ENCODE results near the gene NTNG1. TPM values are rescaled to one million over a fixed set of nuclear protein-coding genes. Genes with fewer than 3 reads are reported as not detected.

The NTNG1 gene
- total RNA-seq, 6 donors from 2014 or later = 1.5 to 11.5 (median 6.8) TPM

DNA sequence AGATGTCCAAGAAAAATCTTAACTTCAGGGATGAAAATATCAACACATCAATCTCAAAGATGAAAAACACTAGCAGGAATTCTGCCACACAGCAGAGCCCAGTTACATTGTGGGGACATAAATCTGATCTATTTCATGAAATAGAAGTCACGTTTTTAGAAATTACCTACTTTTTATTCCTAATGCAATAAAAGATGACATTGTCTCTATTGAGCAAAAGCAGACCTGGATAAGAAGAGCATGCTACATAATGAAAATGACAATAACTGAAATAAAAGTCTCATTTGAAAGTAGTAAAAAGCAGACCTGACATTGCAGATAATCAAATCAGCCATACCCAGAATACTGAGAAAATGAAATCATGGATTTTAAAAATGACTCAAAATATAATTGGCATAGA, 156.8 kb downstream of the NTNG1 start:
- H3K9me3 ChIP-seq = no peaks in the 10 kb centered on the region
- 57 to 83% methylated on average over 1 of the region's 1 CpG for WGBS, 2 donors
- no peak for DNase-seq
- no peak overlapping the region for H3K4me3 ChIP-seq
- TF ChIP-seq EP300 (IDR thresholded peaks at IDR 0.05) = no peak
- no peak for ATAC-seq (ENCODE audit: low FRiP score in 2 of 2)
- no peak overlapping the region for H3K27ac ChIP-seq
- H3K36me3 ChIP-seq = no peaks in the 10 kb centered on the region
- no peaks in the 10 kb centered on the region for H3K27me3 ChIP-seq
- H3K4me1 ChIP-seq = no peaks in the 10 kb centered on the region

DNA sequence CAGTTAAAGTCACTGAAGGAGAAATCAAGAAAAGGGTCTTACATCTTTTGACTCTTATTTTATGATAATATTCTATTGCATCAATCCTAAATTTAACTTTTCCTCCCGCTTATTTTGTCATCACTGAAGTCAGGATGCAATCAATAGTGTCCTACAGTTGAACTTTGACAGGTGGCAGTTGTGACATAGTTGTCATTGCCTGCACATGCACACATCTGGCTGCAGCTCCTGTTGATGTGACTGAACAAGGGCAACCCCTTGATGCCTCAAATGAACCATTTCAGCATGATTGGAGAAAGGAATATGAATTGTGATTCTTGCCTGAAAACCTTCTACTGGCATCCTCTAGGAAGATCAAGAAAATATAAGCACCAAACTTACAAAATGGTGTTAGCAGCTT, 157.7 kb downstream of the NTNG1 start:
- Histone ChIP-seq H3K27me3 (no peaks in the 10 kb centered on the region), H3K36me3 (no peaks in the 10 kb centered on the region), H3K4me1 (no peaks in the 10 kb centered on the region), H3K9me3 (no peaks in the 10 kb centered on the region), H3K4me3 (no peak overlapping the region), H3K27ac (no peak overlapping the region)
- DNase-seq (no peak), ATAC-seq (ENCODE audit: low FRiP score in 2 of 2) (no peak)
- WGBS, 2 donors = 0 to 30% methylated on average over 1 of the region's 1 CpG
- TF ChIP-seq, protein P1, sequence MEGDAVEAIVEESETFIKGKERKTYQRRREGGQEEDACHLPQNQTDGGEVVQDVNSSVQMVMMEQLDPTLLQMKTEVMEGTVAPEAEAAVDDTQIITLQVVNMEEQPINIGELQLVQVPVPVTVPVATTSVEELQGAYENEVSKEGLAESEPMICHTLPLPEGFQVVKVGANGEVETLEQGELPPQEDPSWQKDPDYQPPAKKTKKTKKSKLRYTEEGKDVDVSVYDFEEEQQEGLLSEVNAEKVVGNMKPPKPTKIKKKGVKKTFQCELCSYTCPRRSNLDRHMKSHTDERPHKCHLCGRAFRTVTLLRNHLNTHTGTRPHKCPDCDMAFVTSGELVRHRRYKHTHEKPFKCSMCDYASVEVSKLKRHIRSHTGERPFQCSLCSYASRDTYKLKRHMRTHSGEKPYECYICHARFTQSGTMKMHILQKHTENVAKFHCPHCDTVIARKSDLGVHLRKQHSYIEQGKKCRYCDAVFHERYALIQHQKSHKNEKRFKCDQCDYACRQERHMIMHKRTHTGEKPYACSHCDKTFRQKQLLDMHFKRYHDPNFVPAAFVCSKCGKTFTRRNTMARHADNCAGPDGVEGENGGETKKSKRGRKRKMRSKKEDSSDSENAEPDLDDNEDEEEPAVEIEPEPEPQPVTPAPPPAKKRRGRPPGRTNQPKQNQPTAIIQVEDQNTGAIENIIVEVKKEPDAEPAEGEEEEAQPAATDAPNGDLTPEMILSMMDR (IDR thresholded peaks at IDR 0.05) = no peak
- TF ChIP-seq POLR2AphosphoS5 (IDR thresholded peaks at IDR 0.05) (no peak), EP300 (IDR thresholded peaks at IDR 0.05) (no peak)

DNA sequence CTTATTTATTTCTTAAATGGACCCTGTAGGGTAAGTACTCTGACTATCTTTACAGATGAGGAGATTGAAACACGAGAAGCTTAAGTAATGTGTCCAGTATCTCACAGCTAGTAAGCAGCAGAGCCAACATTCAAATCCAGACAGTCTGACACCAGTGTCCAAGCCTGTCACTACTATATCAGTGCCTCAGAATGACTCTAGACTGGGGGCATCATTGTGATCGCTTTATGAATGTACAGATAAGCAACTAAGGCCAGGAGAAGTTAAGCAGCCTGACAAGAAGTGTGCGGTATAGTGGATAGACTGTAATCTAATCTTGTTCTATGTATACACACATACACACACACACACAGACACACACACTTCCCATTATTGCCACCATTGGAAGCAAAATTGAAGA, 158.7 kb downstream of the NTNG1 start:
- 75 to 82% methylated on average over 3 of the region's 3 CpGs for WGBS, 2 donors
- no peaks in the 10 kb centered on the region for H3K4me1 ChIP-seq
- H3K27me3 ChIP-seq = no peaks in the 10 kb centered on the region
- no peak overlapping the region for H3K4me3 ChIP-seq
- DNase-seq = no peak
- H3K27ac ChIP-seq = no peak overlapping the region
- ATAC-seq (ENCODE audit: low FRiP score in 2 of 2) = no peak
- H3K36me3 ChIP-seq = no peaks in the 10 kb centered on the region
- TF ChIP-seq, protein P1 (IDR thresholded peaks at IDR 0.05) = no peak
- TF ChIP-seq EP300 (IDR thresholded peaks at IDR 0.05) (no peak), POLR2A (IDR thresholded peaks at IDR 0.05) (no peak), POLR2AphosphoS5 (IDR thresholded peaks at IDR 0.05) (no peak)
- H3K9me3 ChIP-seq = no peaks in the 10 kb centered on the region

DNA sequence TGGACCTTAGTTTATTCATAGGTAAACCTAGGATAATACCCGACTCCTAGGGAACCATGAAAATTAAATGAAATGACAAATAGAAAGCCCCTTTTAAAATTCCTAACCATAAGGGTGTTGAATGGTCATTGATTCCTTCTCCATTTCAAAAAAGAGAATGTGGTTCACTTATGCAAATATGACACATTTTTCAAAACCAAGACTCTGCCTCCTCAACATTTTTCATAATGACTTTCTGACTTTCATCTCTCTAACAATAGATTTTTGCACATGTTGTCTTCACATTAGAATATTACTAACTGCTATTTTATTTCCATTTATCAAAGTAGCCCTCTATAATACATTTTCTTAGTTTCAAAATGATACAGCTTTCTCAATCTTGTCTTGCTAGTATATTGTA, 169.1 kb downstream of the NTNG1 start:
- H3K9me3 ChIP-seq = no peaks in the 10 kb centered on the region
- H3K4me1 ChIP-seq = no peaks in the 10 kb centered on the region
- H3K36me3 ChIP-seq = no peaks in the 10 kb centered on the region
- ATAC-seq (ENCODE audit: low FRiP score in 2 of 2) = no peak
- 89 to 92% methylated on average over 1 of the region's 1 CpG for WGBS, 2 donors
- no peaks in the 10 kb centered on the region for H3K27me3 ChIP-seq
- H3K4me3 ChIP-seq = no peak overlapping the region
- DNase-seq = no peak
- TF ChIP-seq, protein P1 (IDR thresholded peaks at IDR 0.05) = no peak
- TF ChIP-seq EP300 (IDR thresholded peaks at IDR 0.05) (no peak), POLR2A (IDR thresholded peaks at IDR 0.05) (no peak), POLR2AphosphoS5 (IDR thresholded peaks at IDR 0.05) (no peak)
- no peak overlapping the region for H3K27ac ChIP-seq

DNA sequence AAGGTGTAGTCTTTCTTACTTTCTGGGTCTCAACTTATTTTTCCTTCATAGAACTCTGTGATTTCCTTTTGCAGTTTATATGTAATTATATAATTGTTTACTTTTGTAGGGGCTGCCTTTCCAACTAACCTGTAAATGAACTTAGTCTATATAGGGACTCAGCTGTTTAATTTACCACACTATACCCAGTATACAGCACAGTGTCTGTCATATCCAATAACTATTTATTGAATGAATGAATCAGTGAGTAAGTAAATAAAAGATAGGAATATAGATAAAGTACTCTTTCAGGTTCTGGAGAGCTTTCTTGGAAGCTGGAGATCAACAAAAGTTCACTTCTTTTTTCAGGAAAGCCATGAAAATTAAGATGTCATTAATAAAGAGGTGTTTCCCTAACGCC, 174.8 kb downstream of the NTNG1 start:
- Histone ChIP-seq H3K27me3 (no peaks in the 10 kb centered on the region), H3K4me3 (no peak overlapping the region), H3K27ac (no peak overlapping the region), H3K36me3 (no peaks in the 10 kb centered on the region), H3K4me1 (no peaks in the 10 kb centered on the region), H3K9me3 (no peaks in the 10 kb centered on the region)
- WGBS, 2 donors = 0 to 67% methylated on average over 1 of the region's 1 CpG
- TF ChIP-seq POLR2A (IDR thresholded peaks at IDR 0.05) = no peak
- TF ChIP-seq EP300 (IDR thresholded peaks at IDR 0.05) = no peak
- TF ChIP-seq POLR2AphosphoS5 (IDR thresholded peaks at IDR 0.05) = no peak
- TF ChIP-seq, protein P1 (IDR thresholded peaks at IDR 0.05) = no peak
- DNase-seq (no peak), ATAC-seq (ENCODE audit: low FRiP score in 2 of 2) (no peak)
